ENCODE results near the gene HSPB9. TPM values are rescaled to one million over a fixed set of nuclear protein-coding genes. Genes with fewer than 3 reads are reported as not detected.

Gene HSPB9
- total RNA-seq, 1 donor from 2014 or later: not detected

Other genes starting within 250 kb of the HSPB9 start
- gene ACLY, start 203.9 kb upstream of the HSPB9 start, total RNA-seq: 200 and 211 TPM in 2 replicates
- gene ODAD4, start 192.2 kb upstream of the HSPB9 start, total RNA-seq: 0.39 and 0.73 TPM in 2 replicates
- 89.1 and 89.8 TPM in 2 replicates for gene CNP, start 156.0 kb upstream of the HSPB9 start, total RNA-seq
- 124 and 129 TPM in 2 replicates for gene DNAJC7, start 105.4 kb upstream of the HSPB9 start, total RNA-seq
- 32.6 and 36.3 TPM in 2 replicates for gene NKIRAS2, start 102.7 kb upstream of the HSPB9 start, total RNA-seq
- gene C17orf113, start 72.2 kb upstream of the HSPB9 start, total RNA-seq: 0.05 TPM in 2 replicates
- gene ZNF385C, start 24.3 kb upstream of the HSPB9 start, total RNA-seq: 0.10 TPM in 1 of 2 replicates, not detected in the other
- gene DHX58, start 10.1 kb upstream of the HSPB9 start, total RNA-seq: 26.9 and 28.4 TPM in 2 replicates
- 70.8 and 76.9 TPM in 2 replicates for gene KAT2A, start 1.4 kb upstream of the HSPB9 start, total RNA-seq
- gene RAB5C, start 32.2 kb downstream of the HSPB9 start, total RNA-seq: 73.3 and 80.0 TPM in 2 replicates
- gene KCNH4, start 58.3 kb downstream of the HSPB9 start, total RNA-seq: 1.7 and 1.9 TPM in 2 replicates
- gene HCRT, start 62.6 kb downstream of the HSPB9 start, total RNA-seq: not detected in 2 replicates
- gene GHDC, start 71.7 kb downstream of the HSPB9 start, total RNA-seq: 15.2 and 15.5 TPM in 2 replicates
- 191 and 199 TPM in 2 replicates for gene STAT5B, start 153.6 kb downstream of the HSPB9 start, total RNA-seq
- 375 and 381 TPM in 2 replicates for gene STAT5A, start 165.7 kb downstream of the HSPB9 start, total RNA-seq

Measured in activated T-helper 1 cell treated with anti-CD3 and anti-CD28 coated beads, Interleukin-12 subunit alpha, Interleukin-12 subunit beta, Interleukin-2, Interleukin-4 antibody, amounts not matched to agents 30 ng/mL and 10 ng/mL and 1 ng/mL, durations not matched to agents 14 hours and 24 hours and 36 hours (primary cell).